Measurements from ENCODE around the gene GPRIN3.

Gene GPRIN3

DNA sequence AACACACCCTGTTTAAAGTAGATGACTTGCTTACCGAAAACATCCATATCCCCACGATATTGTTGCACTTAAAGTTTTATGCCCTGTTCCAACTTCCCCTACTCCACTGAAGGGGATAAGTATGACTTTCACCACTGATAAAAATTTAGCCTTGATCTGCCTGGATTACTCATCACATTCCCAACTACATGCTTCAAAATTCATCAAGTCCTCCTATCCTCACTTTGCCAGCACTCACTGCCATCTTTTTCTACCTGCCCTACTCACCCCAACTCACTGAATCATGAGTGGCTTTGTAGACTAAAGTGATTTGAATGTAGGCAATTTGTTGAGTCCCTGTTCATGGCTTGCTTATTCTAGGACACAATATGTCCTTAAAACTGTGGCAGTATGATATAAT is 12.2 kb upstream of the GPRIN3 start:
- no peak for DNase-seq
- H2BK120ac ChIP-seq (ENCODE audit: low read depth, low read length), result no peak overlapping the region
- H3K18ac ChIP-seq (ENCODE audit: low read length), result no peak overlapping the region
- H4K8ac ChIP-seq (ENCODE audit: low read depth, low read length), result no peak overlapping the region
- H2BK5ac ChIP-seq (ENCODE audit: low read length), result no peak overlapping the region
- no peak overlapping the region for H3K4me3 ChIP-seq (ENCODE audit: low read length)
- H4K5ac ChIP-seq (ENCODE audit: low read length), result no peak overlapping the region
- no CpG with 5 or more reads among the region's 2 CpGs for WGBS (ENCODE audit: extremely low coverage, insufficient coverage, low lambda C conversion rate)
- no peak overlapping the region for H2BK15ac ChIP-seq (replicated peaks; ENCODE audit: low read depth)
- no peaks in the 10 kb centered on the region for H3K27me3 ChIP-seq (ENCODE audit: insufficient read depth, low read length, poor library complexity)
- H3K36me3 ChIP-seq (ENCODE audit: control insufficient read depth, insufficient read depth, low read length), result no peaks in the 10 kb centered on the region
- no peak overlapping the region for H3K23ac ChIP-seq (ENCODE audit: low read length)
- H3K27ac ChIP-seq (ENCODE audit: low read depth, low read length), result no peak overlapping the region
- H3K79me1 ChIP-seq (ENCODE audit: low read length), result no peaks in the 10 kb centered on the region
- H3K56ac ChIP-seq (ENCODE audit: low read length), result no peak overlapping the region
- no peak overlapping the region for H3K4ac ChIP-seq (ENCODE audit: low read depth, low read length)
- no peaks in the 10 kb centered on the region for H3K4me1 ChIP-seq (ENCODE audit: control insufficient read depth, low read depth, low read length)
- no peak overlapping the region for H2AK5ac ChIP-seq (ENCODE audit: low read length)
- H3K4me2 ChIP-seq (ENCODE audit: low read length), result no peak overlapping the region
- no peaks in the 10 kb centered on the region for H3K79me2 ChIP-seq (ENCODE audit: control insufficient read depth, insufficient read depth, low read length)
- no peak overlapping the region for H3K9ac ChIP-seq (ENCODE audit: low read length)

DNA sequence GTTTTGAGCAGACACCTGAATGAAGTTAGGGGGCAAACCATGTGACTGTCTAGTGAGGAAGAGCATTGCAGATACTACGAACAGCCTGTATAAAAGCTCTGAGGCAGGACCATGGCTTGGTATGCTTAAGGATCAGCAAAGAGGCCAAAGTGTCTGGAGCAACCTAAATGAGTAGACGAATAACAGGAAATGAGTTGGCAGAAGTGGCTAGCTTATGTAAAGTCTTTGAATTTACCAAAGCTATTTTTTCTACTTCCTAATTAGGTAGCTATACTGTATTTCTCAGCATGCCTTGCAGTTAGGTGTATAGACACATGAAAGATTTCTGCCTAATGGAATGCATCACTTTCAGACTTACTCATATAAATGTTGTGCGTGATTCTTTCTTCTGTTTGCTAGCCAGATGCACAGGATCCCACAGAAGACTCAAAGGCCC is 9.3 kb upstream of the GPRIN3 start:
- no CpG with 5 or more reads among the region's 3 CpGs for WGBS (ENCODE audit: extremely low coverage, insufficient coverage, low lambda C conversion rate)
- peak; percentile 21 for DNase-seq
- no peak overlapping the region for H4K8ac ChIP-seq (ENCODE audit: low read depth, low read length)
- H3K36me3 ChIP-seq (ENCODE audit: control insufficient read depth, insufficient read depth, low read length), result no peaks in the 10 kb centered on the region
- H3K79me1 ChIP-seq (ENCODE audit: low read length), result no peaks in the 10 kb centered on the region
- H3K79me2 ChIP-seq (ENCODE audit: control insufficient read depth, insufficient read depth, low read length), result no peaks in the 10 kb centered on the region
- H4K5ac ChIP-seq (ENCODE audit: low read length), result no peak overlapping the region
- H3K9ac ChIP-seq (ENCODE audit: low read length), result no peak overlapping the region
- no peak overlapping the region for H2AK5ac ChIP-seq (ENCODE audit: low read length)
- no peaks in the 10 kb centered on the region for H3K27me3 ChIP-seq (ENCODE audit: insufficient read depth, low read length, poor library complexity)
- H3K4me2 ChIP-seq (ENCODE audit: low read length), result no peak overlapping the region
- no peak overlapping the region for H3K4ac ChIP-seq (ENCODE audit: low read depth, low read length)
- H3K4me1 ChIP-seq (ENCODE audit: control insufficient read depth, low read depth, low read length), result no peaks in the 10 kb centered on the region
- H2BK120ac ChIP-seq (ENCODE audit: low read depth, low read length), result no peak overlapping the region
- H2BK5ac ChIP-seq (ENCODE audit: low read length), result no peak overlapping the region
- no peak overlapping the region for H3K23ac ChIP-seq (ENCODE audit: low read length)
- no peak overlapping the region for H3K27ac ChIP-seq (ENCODE audit: low read depth, low read length)
- no peak overlapping the region for H3K56ac ChIP-seq (ENCODE audit: low read length)
- H3K18ac ChIP-seq (ENCODE audit: low read length), result no peak overlapping the region
- H2BK15ac ChIP-seq (replicated peaks; ENCODE audit: low read depth), result no peak overlapping the region
- no peak overlapping the region for H3K4me3 ChIP-seq (ENCODE audit: low read length)

DNA sequence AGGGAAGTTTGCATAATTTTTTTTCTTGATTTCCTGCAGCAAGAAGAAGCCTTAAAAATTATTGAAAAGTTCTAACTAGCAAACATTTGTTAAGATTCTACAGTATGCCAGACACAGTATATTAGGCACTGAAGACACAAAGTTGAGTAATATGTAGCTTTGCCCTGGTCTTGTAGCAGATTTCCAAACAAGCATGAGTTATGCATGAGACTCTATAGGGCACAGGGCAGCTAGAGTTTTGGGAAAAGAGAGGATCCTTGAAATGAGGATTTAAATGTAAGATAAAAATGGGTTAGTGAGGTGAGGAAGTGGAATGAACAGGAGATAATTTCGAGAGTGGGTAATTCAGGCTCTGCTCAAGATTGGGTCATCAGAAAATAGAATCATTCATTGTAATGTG is 8.6 kb upstream of the GPRIN3 start:
- Histone ChIP-seq H2BK5ac (ENCODE audit: low read length) (no peak overlapping the region), H3K18ac (ENCODE audit: low read length) (no peak overlapping the region), H3K27me3 (ENCODE audit: insufficient read depth, low read length, poor library complexity) (no peaks in the 10 kb centered on the region), H3K4me1 (ENCODE audit: control insufficient read depth, low read depth, low read length) (no peaks in the 10 kb centered on the region), H3K23ac (ENCODE audit: low read length) (no peak overlapping the region), H3K4me2 (ENCODE audit: low read length) (no peak overlapping the region), H4K8ac (ENCODE audit: low read depth, low read length) (no peak overlapping the region), H3K79me2 (ENCODE audit: control insufficient read depth, insufficient read depth, low read length) (no peaks in the 10 kb centered on the region), H3K27ac (ENCODE audit: low read depth, low read length) (no peak overlapping the region), H2BK120ac (ENCODE audit: low read depth, low read length) (no peak overlapping the region), H3K36me3 (ENCODE audit: control insufficient read depth, insufficient read depth, low read length) (no peaks in the 10 kb centered on the region), H3K56ac (ENCODE audit: low read length) (no peak overlapping the region), H3K79me1 (ENCODE audit: low read length) (no peaks in the 10 kb centered on the region), H4K5ac (ENCODE audit: low read length) (no peak overlapping the region), H3K4ac (ENCODE audit: low read depth, low read length) (no peak overlapping the region), H3K4me3 (ENCODE audit: low read length) (no peak overlapping the region), H3K9ac (ENCODE audit: low read length) (no peak overlapping the region), H2AK5ac (ENCODE audit: low read length) (no peak overlapping the region), H2BK15ac (replicated peaks; ENCODE audit: low read depth) (no peak overlapping the region)
- WGBS (ENCODE audit: extremely low coverage, insufficient coverage, low lambda C conversion rate), result 100% methylated on average over 1 of the region's 1 CpG
- no peak for DNase-seq

DNA sequence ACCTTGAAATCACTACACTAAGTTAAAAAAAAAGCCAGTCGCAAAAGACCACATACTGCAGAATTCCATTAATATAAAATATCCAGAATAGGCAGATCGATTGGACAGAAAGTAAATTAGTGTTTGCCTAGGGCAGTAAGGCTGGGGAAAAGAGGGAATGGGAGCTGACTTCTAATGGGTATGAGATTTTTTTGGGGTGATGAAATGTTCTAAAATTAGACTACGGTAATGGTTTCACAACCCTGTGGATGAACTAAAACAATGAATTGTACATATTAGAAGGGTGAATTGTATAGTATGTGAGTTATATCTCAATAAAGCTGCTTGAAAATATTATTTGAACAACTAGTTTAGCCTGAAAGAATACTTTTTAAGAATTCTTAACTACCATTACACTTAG is 6.7 kb upstream of the GPRIN3 start:
- Histone ChIP-seq H2AK5ac (ENCODE audit: low read length) (no peak overlapping the region), H4K8ac (ENCODE audit: low read depth, low read length) (no peak overlapping the region), H3K79me1 (ENCODE audit: low read length) (no peaks in the 10 kb centered on the region), H2BK120ac (ENCODE audit: low read depth, low read length) (no peak overlapping the region), H3K18ac (ENCODE audit: low read length) (no peak overlapping the region), H3K4me2 (ENCODE audit: low read length) (no peak overlapping the region), H4K5ac (ENCODE audit: low read length) (no peak overlapping the region), H2BK5ac (ENCODE audit: low read length) (no peak overlapping the region), H3K23ac (ENCODE audit: low read length) (no peak overlapping the region), H3K9ac (ENCODE audit: low read length) (no peak overlapping the region), H3K4me3 (ENCODE audit: low read length) (no peak overlapping the region), H3K56ac (ENCODE audit: low read length) (no peak overlapping the region), H3K27me3 (ENCODE audit: insufficient read depth, low read length, poor library complexity) (no peaks in the 10 kb centered on the region), H3K4me1 (ENCODE audit: control insufficient read depth, low read depth, low read length) (no peaks in the 10 kb centered on the region), H3K79me2 (ENCODE audit: control insufficient read depth, insufficient read depth, low read length) (no peaks in the 10 kb centered on the region), H3K4ac (ENCODE audit: low read depth, low read length) (no peak overlapping the region), H3K27ac (ENCODE audit: low read depth, low read length) (no peak overlapping the region), H2BK15ac (replicated peaks; ENCODE audit: low read depth) (no peak overlapping the region), H3K36me3 (ENCODE audit: control insufficient read depth, insufficient read depth, low read length) (no peaks in the 10 kb centered on the region)
- no CpG with 5 or more reads among the region's 3 CpGs for WGBS (ENCODE audit: extremely low coverage, insufficient coverage, low lambda C conversion rate)
- DNase-seq, result no peak

DNA sequence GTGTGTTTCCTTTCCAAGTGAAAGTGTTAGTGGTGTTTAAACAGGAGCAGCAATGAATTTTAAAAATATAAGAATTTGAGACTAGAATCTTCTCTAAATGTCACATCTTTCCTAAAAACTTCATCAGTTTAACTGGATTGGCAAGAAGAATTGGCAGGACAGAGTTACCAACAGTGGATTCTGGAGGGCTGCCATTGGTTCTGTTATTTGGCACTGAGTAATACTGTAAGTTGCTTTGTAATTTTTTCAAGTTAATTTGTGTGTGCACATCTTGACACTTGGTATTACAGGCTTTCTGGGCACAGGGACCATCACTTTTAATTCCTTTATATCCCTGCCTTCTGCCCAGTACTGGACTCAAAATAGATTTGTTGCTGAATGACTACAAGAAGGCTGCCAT is 4.5 kb upstream of the GPRIN3 start:
- no peaks in the 10 kb centered on the region for H3K79me1 ChIP-seq (ENCODE audit: low read length)
- H3K27ac ChIP-seq (ENCODE audit: low read depth, low read length), result no peak overlapping the region
- DNase-seq, result no peak

DNA sequence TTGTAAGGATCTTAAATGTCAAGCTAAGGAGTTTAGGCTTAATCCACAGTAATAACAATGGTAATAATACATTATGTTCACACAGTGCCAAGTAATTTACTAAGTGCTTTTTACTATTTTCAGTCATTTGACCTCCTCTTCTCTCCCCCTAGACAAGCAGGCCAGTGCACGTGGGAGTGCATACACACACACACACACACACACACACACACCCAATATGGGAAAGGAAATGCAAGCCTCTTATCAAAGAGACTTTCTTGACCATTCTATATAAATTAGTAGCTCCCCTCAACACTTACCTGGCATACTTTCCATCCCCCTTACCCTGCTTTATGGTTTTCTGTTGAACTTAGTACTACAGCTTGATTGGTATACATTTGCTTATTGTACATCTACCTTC is 3.8 kb upstream of the GPRIN3 start:
- Histone ChIP-seq H3K79me2 (ENCODE audit: control insufficient read depth, insufficient read depth, low read length) (no peaks in the 10 kb centered on the region), H3K27me3 (ENCODE audit: insufficient read depth, low read length, poor library complexity) (no peaks in the 10 kb centered on the region), H3K18ac (ENCODE audit: low read length) (no peak overlapping the region), H3K4me1 (ENCODE audit: control insufficient read depth, low read depth, low read length) (no peaks in the 10 kb centered on the region), H4K5ac (ENCODE audit: low read length) (no peak overlapping the region), H3K27ac (ENCODE audit: low read depth, low read length) (no peak overlapping the region), H3K4ac (ENCODE audit: low read depth, low read length) (no peak overlapping the region), H3K23ac (ENCODE audit: low read length) (no peak overlapping the region), H2AK5ac (ENCODE audit: low read length) (no peak overlapping the region), H4K8ac (ENCODE audit: low read depth, low read length) (no peak overlapping the region), H3K4me2 (ENCODE audit: low read length) (no peak overlapping the region), H3K36me3 (ENCODE audit: control insufficient read depth, insufficient read depth, low read length) (no peaks in the 10 kb centered on the region), H3K4me3 (ENCODE audit: low read length) (no peak overlapping the region), H3K79me1 (ENCODE audit: low read length) (no peaks in the 10 kb centered on the region), H2BK5ac (ENCODE audit: low read length) (no peak overlapping the region), H3K9ac (ENCODE audit: low read length) (no peak overlapping the region), H2BK15ac (replicated peaks; ENCODE audit: low read depth) (no peak overlapping the region), H2BK120ac (ENCODE audit: low read depth, low read length) (no peak overlapping the region), H3K56ac (ENCODE audit: low read length) (no peak overlapping the region)
- no CpG with 5 or more reads among the region's 1 CpG for WGBS (ENCODE audit: extremely low coverage, insufficient coverage, low lambda C conversion rate)
- no peak for DNase-seq

More for the DNA sequence above, 4.5 kb upstream of the GPRIN3 start:
- Histone ChIP-seq H3K18ac (ENCODE audit: low read length) (no peak overlapping the region), H2BK15ac (replicated peaks; ENCODE audit: low read depth) (no peak overlapping the region), H4K5ac (ENCODE audit: low read length) (no peak overlapping the region), H3K4ac (ENCODE audit: low read depth, low read length) (no peak overlapping the region), H3K79me2 (ENCODE audit: control insufficient read depth, insufficient read depth, low read length) (no peaks in the 10 kb centered on the region), H2BK120ac (ENCODE audit: low read depth, low read length) (no peak overlapping the region), H3K56ac (ENCODE audit: low read length) (no peak overlapping the region), H3K9ac (ENCODE audit: low read length) (no peak overlapping the region), H3K4me2 (ENCODE audit: low read length) (no peak overlapping the region), H3K27me3 (ENCODE audit: insufficient read depth, low read length, poor library complexity) (no peaks in the 10 kb centered on the region), H3K4me1 (ENCODE audit: control insufficient read depth, low read depth, low read length) (no peaks in the 10 kb centered on the region), H3K23ac (ENCODE audit: low read length) (no peak overlapping the region), H2AK5ac (ENCODE audit: low read length) (no peak overlapping the region), H2BK5ac (ENCODE audit: low read length) (no peak overlapping the region), H3K4me3 (ENCODE audit: low read length) (no peak overlapping the region), H4K8ac (ENCODE audit: low read depth, low read length) (no peak overlapping the region), H3K36me3 (ENCODE audit: control insufficient read depth, insufficient read depth, low read length) (no peaks in the 10 kb centered on the region)
